Effector CD8-positive, alpha-beta T cell (primary cell): ENCODE data around the gene ZNF488.

ENCODE experiments used
- DNase-seq: peaks from one replicate; lab custom pipeline; 2025; lab: John Stamatoyannopoulos, UW

ZNF488 gene

DNA sequence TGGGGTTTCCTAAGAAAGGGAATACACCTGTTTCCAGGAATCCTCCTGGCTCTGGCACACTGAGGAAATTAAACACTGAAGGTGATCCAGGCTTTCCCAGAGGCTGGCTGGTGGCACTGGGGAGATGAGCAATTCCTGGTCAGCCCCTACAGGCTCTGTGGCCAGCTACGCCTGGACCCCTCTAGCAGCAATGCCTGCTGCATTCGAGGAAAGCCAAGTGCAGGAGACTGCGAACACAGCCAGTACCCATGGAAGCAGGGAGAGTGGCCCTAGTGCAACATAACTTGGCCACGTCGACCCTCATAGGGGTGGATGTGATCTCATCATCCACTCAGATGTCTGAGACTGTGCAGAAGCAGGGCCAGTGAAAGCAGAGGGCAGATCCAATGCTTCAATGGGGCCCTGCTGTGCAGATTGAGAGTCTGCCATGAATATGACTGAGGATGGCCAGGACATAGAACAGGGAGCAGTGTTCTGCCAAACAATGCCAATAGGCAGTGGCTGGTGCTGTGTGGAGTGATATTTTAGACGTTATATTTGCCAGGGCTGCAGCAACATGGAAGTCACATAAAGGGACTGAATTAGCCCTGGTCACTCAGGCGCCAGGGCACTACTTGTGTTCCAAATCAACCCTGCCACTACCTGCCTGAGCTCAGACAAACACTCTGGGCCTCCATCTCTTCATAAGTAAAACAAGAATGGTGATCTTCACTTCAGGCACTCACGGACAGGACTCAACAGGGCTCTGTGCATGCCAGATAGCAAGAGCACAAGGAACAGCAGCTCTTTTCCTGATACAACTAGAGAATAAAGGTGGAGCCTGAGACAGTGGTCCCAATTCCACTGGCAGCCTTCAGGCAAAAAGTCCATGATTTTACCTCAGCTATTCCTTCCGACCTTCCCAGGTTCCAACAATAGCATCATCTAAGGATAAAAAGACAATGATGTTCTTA is 2.4 kb downstream of the ZNF488 start:
- DNase-seq: no peak

DNA sequence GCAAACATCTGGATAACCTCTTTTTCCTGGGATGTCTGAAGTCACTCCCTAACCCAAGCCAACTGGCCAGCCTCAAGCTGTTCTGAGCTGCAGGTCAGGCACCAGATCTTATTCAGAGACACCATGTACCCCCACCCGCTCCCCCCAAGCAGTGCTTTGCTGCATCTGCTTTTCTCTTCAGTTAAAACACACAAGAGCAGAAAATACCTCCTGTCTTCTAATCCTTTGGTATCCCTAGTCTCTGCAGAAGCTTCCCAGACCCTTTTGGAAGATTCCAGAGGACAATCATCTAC is 3.0 kb downstream of the ZNF488 start:
- DNase-seq: no peak

DNA sequence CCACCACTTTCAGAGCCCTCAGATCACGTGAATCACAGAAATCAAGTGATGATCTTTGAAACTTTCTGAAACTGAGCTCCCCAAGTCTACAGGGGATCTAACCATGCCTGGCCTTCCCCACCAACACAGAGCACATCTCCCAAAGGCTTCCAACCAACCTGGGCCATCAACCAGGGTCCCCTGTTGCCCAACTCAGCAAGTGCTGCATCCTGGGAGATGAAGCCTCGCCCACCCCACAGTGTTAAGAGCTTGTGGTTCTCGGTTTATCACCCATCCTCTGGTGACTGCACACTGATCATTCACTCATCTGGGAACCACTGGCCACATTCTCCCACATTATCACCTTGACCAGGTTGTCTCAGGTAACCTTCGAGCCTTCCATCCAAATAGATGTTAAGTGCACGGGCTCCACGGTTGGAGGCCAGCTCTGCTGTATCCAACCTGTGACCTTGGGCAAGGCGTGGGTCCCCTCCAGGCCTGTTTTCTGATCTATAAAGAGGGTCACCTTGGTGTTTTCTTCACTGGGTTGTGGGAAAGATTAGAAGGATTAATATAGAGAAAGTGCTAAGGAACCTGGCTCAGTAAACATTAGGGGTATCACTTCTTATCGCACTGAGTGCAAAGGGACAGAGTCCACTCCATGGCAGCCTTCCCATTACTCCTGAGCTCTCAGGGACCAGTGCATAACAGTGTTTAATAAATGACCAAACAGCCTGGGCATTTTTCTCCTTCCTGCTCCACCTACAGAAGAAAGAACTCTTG is 3.6 kb downstream of the ZNF488 start:
- no peak for DNase-seq

DNA sequence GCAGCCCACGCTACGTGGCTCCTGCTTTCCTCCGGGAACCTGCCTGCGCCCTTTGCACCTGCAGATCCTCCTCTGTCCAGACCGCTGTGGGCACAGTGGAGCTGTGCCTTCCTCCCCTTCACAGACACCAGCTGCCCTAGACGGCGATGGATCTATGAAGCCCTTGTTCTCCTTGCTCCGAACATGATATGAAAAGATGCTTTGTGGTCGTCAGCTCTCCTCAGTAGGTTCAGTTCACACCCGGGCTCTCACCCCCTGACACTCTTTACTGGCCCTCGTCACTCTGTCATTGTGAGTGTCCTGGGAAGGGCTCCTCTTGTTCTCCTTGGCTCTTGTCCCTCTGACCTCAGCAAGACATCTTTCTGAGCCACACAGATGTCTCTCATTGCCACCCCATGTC is 4.2 kb downstream of the ZNF488 start:
- DNase-seq: no peak

DNA sequence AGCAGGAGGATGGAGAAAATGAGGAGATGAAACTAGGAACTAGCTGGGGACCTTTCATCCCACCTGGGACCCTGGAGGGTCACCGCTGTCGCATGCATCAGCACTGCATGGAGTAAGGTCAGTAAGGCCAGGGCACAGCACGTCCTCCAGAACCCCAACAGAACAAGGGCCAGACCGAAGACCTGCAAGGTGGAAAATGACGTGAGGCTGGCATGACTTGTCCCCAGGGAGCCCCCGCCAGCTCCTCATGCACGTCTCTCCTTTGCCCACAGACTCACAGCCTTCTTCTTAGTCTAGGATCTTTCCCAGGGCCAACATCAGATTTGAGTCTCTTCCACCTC is 4.7 kb downstream of the ZNF488 start:
- DNase-seq: no peak

DNA sequence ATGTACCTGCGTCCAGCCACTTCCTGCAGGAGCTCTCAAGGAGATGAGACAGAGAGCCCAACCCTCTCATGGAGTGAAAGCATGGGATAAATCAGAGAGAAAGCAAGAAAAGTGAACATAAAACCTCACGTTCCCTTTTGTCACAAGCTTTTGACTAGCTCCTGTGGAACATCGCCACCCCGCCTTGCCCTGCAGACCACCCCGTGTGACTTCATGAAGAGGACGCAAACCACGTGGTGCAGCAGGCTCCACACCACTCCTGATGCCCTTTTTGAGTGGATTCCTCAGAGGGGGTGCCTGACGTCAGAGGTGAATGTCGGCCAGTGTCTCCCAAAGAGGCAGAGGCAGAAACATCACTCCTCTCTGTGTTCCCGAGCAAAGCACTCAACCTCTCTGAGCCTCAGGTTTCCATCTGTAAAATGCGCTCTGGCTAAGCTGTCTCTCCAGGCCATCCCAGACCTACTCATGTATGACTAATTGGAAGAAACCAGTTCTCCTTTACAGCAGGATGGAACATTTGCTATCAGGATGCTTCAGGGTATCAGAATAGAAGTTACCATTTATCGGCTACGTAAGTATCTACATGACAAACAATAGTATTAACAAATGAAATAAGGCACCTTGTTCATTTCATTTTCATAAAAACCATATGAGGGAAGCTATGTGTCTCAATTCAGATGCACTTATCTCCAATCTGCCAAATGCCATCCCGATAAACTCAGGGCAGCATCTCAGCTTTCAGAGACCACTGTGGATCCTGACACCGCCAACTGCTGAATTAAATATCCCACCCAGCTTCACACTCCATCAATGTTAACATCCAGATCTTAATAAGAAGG is 5.3 kb downstream of the ZNF488 start:
- DNase-seq: no peak

DNA sequence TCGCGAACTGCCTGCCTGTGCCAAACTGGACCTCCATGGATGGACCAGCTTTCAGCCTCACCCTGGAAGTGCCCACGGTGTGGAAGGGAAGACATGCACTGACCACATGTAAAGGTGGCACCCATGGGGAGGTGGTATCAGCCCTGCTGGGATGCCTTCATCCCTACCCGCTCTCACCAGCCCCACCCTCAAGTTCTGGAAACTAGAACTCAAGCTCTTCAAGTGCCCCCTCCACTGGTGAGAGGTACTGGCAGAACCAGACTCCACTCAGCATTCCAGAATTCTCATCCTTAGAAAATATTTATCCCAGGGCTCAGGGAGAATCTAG is 5.9 kb downstream of the ZNF488 start:
- DNase-seq: no peak

DNA sequence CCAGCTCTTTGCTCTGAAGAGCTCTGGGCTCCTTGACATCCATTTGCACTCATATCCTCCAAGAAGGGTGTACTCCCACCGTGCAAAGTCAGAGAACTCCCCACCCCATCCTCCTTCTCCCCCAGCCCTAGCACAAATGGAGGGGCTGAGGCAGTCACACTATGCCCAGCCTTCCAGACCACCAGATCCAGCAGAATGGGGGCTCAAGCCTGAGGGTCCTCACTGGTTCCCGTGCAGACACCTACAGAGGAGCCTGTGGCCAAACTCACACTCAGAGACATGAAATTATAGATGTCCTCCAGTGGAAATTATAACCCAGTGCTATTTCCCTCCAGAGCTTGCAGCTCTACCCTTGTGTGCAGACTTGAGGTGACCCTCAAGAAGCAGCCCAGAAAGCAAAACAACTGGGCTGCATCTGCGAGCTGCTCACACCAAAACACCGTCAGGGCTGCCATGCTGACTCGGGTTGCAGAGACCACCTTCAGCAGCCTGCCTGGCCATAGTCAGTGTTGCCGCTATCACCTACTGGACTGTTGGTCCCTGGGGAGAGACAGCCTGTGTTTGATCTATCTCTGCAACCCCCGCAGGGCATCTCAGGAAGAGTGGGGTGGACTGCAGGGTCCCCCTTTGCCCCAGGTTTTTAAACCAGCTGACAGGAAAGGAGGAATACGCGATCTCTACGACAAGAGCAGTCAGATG is 7.4 kb downstream of the ZNF488 start:
- no peak for DNase-seq

DNA sequence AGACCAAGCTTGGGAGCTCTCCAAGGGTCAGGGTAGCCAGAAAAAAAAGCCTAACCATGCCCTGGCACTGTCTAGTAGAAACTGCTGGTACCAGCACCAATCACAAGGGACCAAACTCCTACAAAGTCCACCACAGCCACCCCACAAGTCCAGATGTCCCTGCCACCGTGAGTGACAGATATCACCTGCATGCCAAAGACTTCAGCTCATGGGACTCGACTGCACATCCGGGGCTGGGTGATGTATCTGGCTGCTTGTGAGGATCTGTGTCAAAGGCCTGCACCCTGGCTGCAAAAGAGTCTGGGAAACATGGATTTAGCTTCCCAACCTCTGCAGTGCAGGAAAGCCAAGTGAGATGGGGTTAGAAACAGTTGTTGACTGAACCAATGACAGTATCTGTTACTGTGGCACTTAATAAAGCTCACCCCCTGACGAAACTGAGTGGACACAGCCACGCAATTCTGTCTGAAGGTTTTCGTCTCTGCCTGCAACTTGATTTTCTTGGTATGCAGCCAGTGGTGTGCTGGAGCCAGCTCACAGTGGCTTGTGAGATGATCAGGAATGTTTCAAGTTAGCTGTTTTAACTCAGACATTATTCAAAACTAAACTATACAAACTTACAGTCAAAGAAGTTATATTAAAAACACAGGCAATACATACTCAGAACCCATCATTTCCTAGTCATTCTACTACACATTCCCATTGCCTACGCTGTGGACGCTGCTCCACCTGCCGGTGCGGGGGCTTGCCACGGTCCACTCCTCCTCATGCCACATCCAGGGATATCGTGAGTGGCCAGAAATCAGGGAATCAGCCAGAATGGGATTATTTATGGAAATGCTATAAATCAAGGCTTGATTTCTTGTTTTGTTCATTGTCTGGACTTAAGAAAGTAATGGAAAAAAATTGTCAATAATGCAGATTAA is 9.2 kb downstream of the ZNF488 start:
- no peak for DNase-seq

DNA sequence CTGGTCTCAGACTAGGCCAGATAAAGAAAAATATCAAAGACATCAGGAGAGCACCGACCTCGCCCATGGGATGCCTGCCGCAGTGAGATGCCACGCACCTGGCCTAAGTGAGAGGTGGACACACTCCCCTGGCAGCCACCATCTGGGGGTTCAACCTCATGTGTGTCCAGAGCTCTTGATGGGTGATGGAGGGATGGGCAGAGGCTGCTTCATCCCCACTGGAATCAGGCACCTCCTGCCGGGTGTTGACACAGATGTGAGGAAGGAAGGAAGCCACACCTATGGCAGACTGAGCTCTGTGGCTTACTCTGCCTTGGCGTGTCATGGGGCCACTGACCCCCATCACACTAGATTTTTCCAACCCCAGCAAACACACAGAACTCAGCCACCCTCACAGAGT is 11.4 kb downstream of the ZNF488 start:
- no peak for DNase-seq

DNA sequence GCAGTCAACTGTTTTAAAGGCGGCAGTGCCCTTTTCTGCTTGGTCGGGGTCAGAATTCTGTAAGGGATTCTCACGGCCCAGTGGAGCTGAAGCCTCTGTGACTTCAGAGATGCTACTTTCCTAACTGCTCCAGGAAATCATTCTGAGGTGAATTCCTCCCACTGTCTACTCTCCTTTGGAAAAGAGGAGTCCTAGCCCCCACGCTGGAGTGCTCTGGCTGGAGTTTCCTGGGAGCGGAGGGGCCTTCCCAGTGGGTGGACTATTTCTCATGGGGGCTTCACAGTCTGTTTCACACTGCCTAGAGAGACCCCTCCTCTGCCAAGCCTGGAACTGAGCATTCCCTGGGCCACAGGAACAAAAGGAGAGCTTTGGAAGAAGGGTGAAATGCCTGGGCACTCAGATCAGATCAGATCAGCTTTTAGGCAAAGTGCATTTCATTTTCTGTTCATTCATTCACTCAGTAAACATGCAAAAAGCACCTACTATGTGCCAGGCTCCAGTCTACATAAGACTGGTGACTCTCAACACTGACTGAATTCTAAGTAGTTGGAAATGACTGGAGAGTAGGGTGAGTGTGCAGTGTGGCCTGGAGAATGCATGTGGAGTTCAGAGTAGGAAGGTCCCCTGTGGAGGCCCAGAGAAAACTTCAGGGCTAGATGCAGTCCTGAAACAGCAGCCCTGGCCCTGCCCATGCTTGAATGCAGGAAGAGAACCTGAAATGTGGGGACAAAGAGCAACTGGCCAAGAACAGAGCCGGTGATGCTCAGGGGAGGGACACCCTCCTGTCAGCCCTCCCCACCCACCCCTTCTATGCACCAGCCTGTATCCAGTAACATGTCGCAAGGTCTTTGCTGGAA is 12.2 kb downstream of the ZNF488 start:
- no peak for DNase-seq

DNA sequence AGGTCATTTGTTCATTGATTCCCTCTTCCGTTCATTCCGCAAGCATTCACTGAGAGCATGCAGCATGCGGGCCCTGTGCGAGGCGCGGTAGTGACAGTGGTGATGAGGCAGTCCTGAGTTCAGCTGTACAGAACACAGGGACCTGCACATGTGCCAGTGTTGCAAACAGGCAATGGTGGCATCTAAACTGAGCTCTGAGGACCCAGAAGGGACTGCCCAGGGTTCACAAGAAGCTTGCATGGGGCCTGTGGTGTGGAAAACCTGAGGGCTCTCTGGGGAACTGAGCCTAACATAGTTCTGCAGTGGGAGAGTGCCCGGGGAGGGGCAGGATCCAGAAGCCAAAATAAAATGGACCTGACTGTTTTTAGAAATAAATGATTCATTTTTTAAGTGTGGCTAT is 13.2 kb downstream of the ZNF488 start:
- no peak for DNase-seq

DNA sequence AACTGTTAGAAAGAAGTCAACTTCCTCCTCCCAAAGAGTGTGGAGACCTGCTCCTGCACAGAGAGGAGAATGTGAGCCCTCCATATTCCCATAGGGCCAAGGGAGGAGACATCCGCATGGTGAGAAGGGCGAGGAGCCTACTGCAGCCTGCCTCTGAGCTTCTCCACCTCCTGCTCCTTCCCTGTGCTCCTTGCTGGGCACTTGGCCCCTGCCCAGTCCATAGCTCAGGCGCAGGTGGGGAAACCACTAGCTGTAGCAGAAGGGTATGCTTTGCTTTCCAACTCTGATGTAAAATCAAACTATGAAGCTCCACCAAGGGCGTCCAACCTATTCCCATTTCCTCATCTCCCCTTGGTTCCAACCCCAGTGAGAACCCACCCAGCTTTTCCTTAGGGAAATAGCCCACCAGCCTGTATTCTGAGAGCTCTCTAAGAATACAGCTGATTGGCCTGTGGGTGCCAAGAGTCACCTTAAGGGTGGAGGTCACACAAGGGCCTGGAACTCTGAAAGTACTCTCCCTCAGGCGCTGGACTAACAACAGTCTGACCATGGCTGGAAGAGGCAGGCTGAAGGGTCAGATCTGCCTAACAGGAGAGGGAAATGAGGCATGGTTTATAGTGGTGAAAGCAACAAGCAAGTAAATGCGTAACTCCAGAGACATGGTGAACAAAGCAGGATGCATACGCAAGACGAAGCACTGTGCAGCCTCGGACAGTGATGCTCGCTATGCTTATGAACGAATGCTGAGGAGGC is 13.9 kb downstream of the ZNF488 start:
- no peak for DNase-seq

DNA sequence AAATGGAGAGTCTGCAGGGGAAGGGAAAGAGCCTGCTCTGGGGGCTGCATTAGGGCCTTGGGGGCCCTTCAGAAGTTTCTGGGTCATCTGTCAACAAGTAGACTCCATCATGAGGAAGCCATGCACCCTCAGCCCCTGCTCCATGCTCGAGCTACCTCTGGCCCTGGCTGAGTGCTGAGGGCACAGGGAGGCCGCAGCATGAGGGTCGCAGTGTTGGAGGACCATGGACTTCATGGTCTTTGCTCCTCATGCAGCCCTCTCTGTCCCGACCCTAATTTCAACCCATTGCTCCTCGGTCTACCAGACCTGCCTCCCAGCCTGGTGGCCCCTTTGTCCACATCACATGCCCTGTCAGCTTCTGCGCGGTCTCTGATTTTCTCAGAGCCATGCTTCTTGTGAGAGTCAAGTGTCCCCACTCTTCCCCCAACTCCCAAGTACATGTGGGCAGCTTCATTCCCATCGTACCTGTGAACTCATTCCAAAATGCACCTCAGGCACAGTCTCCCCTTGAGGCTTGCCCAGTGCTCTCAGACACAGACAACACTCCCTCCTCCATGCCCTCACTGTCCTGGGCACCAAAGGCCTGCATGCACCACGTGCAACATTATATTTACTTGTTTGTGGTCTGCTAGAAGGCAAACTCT is 14.7 kb downstream of the ZNF488 start:
- no peak for DNase-seq

DNA sequence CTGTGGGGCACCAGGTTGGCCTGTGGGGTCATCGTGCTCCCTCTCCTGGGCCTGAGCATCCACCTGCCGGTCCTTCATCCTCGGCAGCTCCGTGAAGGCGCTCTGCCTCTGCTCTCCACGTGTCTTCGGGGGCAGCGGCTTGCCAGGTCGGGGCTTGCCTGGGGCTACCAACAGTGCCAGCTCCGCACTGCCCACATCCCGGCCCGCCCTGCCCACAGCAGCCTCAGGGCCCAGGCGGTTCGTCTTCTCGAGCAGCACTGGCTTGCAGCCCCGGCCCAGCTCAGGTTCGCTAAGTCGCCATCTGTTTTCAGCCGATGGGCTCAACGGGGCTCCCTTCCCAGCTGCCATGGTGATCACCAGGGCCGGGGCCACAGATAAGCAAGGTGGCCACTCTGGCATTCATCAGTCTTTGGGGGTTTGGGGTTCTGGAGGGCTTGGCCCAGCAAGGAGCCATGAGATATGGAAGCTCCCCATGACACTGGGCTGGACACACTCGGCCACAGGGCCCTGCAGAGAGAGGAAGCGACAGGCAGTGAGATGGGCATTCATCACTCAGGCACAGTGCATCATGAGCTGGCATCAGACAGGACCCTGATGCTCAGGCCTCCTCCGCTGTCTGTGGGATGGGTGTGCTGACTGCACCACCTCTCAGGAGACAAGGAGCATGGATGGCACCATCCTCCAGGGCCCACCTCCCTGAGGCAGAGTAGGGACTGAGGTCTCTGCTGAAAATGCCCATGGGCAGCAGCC is 15.5 kb downstream of the ZNF488 start:
- DNase-seq: no peak

DNA sequence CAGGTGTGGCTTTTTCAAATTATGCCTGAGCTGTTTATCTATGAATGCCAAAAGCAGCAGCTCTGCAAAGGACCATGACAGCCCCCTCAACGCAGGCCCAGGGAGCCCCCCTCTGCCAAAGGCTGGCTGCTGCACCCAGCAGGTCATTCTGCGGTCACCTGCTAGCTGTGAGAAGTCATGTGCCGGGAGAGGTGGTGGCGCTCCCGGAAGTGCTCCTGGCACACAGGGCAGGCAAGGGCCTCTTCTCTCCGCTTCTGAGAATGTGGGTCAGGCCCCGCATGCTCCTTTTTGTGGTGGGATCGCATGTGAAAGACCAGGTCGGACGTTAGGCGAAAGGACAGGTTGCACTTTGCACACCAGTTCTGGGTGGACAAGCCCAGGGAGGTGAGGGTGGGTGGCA is 16.4 kb downstream of the ZNF488 start:
- DNase-seq: no peak

DNA sequence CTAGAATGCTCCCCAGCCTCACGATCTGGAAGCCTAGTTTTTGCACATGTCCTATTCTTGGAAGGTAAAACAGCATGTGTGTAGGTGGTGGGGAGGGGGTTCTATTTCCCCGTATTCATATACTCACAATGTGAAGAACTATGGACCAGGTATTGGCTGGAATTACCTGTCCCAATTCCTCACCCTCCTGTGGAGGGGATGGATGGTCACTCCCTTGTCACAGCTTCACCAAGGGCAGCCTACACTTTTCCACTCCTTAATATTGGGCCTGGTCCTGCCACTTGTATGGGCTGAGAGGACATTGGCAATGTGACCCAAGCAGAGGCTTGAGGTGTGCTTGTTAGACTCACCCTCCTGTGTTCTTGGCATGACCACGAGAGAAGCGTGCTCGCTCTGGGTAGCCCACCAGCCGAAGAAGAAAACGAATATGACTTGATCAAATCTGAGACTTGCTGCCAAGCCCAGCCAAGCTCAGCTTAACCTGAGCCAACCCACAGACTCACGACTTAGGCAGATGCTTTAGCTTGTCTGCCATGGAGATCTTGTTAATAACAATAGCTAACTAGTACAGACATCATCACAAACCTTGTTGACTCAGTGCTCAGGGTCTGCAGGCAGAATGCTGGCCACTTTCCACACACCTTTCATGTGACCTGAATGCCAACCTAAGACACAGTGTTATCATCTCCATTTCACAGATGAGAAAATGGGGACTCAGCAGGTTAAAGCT is 17.2 kb downstream of the ZNF488 start:
- DNase-seq: no peak
